Measurements from ENCODE around the gene FOXJ1. TPM values are rescaled to one million over a fixed set of nuclear protein-coding genes. Genes with fewer than 3 reads are reported as not detected.

Gene FOXJ1
- total RNA-seq, 1 donor from 2014 or later = 2.1 TPM

DNA sequence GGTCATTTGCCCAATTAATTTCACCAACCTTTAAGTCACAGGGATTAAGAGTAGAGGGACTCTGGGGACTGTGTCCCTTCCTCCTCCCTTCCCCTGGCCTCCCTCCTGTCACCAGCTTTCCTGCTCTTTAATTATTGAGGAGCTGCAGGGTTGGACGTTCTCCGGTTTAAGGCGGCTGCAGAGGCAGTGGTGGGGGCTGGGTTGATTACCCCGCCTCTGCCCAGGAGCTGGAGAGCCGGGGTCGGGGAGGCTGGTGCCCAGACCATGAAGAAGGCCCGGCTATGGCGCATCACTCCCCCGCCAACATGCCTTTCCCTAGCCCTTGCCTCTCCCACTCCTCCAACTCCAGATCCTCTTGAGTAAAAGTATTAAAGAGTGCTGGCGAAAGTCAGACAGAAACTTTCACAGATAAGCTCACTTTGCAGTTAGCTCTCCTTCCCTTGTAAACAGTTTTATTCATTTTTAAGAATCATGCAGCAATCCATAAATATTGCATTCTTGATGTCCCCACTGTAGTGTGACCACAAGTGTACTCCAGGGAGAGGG is 1.1 kb upstream of the FOXJ1 start:
- H3K27ac Mint-ChIP-seq = peak overlapping the region; percentile 37
- DNase-seq (ENCODE audit: low spot score in 2 of 2, unreplicated experiment in 2 of 2) = no peak
- H3K4me1 Mint-ChIP-seq = peaks cover 47% of the 10 kb centered on the region
- TF ChIP-seq, protein P1, sequence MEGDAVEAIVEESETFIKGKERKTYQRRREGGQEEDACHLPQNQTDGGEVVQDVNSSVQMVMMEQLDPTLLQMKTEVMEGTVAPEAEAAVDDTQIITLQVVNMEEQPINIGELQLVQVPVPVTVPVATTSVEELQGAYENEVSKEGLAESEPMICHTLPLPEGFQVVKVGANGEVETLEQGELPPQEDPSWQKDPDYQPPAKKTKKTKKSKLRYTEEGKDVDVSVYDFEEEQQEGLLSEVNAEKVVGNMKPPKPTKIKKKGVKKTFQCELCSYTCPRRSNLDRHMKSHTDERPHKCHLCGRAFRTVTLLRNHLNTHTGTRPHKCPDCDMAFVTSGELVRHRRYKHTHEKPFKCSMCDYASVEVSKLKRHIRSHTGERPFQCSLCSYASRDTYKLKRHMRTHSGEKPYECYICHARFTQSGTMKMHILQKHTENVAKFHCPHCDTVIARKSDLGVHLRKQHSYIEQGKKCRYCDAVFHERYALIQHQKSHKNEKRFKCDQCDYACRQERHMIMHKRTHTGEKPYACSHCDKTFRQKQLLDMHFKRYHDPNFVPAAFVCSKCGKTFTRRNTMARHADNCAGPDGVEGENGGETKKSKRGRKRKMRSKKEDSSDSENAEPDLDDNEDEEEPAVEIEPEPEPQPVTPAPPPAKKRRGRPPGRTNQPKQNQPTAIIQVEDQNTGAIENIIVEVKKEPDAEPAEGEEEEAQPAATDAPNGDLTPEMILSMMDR (IDR thresholded peaks at IDR 0.05; ENCODE audit: unreplicated experiment) = no peak
- peak overlapping the region; percentile 70 for H3K4me3 Mint-ChIP-seq
- H3K36me3 Mint-ChIP-seq = no peaks in the 10 kb centered on the region
- peaks cover 46% of the 10 kb centered on the region for H3K27me3 Mint-ChIP-seq (ENCODE audit: low read depth)
- no peaks in the 10 kb centered on the region for H3K9me3 Mint-ChIP-seq

DNA sequence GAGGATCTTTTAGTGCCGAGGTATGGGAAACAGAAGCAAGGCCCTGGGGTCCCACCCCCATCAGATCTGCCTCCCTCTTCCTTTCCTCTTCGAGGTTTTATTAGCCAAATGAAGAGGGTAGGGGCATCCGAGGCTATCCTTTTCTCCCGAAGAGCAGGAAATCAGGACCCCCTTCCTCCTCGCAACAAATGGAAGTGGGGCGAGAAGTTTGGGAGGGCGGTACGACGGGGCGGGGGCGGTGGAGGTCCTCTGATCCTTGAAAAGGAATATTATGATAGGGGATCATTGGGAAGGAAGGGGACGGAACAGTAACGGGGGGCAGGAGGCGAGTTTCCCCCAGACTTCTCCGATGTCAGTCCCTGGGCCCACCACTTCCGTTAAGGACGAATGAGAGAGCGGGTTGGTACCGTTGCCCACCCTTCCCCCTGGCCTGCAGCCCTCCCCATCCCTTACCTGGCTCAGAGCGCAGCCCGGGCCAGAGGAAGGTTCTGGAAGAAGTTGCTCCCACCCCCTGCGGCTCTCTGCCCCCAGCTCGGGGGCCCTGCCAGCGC is 309 bp downstream of the FOXJ1 start:
- H3K27ac Mint-ChIP-seq = no peak overlapping the region

DNA sequence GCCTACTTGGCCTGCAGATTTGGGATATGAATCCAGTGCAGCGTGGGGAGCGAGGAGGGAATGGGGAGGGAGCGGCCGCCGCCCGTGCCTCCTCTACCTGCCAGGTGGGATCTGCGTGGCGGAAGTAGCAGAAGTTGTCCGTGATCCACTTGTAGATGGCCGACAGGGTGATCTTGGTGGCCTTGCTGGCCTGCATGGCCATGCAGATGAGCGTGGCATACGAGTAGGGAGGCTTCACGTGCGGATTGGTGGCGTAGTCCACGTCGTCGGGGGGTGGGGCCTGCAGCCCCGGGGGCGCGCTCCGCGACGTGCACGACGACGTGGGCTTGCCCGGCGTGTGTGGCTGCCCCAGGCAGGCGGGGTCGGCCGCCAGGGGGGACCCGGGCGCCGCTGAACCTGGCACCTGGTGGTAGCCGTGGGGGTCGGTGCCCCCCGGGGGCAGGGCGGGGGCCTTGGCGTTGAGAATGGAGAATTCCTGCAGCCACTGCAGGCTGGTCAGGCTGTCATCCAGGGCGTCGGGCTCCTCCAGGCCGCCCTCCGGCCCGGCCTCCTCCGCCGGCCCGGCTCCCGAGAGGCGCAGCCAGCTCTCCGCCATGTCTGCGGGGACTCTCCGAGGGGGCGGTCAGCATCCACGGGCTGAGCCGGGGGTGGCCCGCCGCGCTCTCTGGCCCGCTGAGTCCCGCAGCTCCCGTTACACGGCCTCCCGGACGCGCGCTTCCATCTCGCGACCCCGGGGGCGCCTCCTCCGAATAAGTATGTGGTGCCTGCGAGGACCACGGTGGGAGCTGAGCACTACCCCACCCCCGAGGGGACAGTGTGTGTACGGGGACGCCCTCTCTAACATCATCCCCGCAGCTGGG is 1.0 kb downstream of the FOXJ1 start:
- no peaks in the 10 kb centered on the region for H3K9me3 Mint-ChIP-seq
- DNase-seq (ENCODE audit: low spot score in 2 of 2, unreplicated experiment in 2 of 2) = no peak
- TF ChIP-seq, protein P1 (IDR thresholded peaks at IDR 0.05; ENCODE audit: unreplicated experiment) = no peak
- H3K4me1 Mint-ChIP-seq = peaks cover 60% of the 10 kb centered on the region
- peaks cover 64% of the 10 kb centered on the region for H3K27me3 Mint-ChIP-seq (ENCODE audit: low read depth)
- peak overlapping the region; percentile 43 for H3K27ac Mint-ChIP-seq
- no peaks in the 10 kb centered on the region for H3K36me3 Mint-ChIP-seq
- H3K4me3 Mint-ChIP-seq = peak overlapping the region; percentile 55

More for the DNA sequence above, 309 bp downstream of the FOXJ1 start:
- Mint-ChIP-seq H3K36me3 (no peaks in the 10 kb centered on the region), H3K4me1 (peaks cover 54% of the 10 kb centered on the region), H3K27me3 (ENCODE audit: low read depth) (peaks cover 58% of the 10 kb centered on the region), H3K9me3 (no peaks in the 10 kb centered on the region), H3K4me3 (peak overlapping the region; percentile 55)
- DNase-seq (ENCODE audit: low spot score in 2 of 2, unreplicated experiment in 2 of 2) = no peak
- TF ChIP-seq, protein P1 (IDR thresholded peaks at IDR 0.05; ENCODE audit: unreplicated experiment) = no peak

DNA sequence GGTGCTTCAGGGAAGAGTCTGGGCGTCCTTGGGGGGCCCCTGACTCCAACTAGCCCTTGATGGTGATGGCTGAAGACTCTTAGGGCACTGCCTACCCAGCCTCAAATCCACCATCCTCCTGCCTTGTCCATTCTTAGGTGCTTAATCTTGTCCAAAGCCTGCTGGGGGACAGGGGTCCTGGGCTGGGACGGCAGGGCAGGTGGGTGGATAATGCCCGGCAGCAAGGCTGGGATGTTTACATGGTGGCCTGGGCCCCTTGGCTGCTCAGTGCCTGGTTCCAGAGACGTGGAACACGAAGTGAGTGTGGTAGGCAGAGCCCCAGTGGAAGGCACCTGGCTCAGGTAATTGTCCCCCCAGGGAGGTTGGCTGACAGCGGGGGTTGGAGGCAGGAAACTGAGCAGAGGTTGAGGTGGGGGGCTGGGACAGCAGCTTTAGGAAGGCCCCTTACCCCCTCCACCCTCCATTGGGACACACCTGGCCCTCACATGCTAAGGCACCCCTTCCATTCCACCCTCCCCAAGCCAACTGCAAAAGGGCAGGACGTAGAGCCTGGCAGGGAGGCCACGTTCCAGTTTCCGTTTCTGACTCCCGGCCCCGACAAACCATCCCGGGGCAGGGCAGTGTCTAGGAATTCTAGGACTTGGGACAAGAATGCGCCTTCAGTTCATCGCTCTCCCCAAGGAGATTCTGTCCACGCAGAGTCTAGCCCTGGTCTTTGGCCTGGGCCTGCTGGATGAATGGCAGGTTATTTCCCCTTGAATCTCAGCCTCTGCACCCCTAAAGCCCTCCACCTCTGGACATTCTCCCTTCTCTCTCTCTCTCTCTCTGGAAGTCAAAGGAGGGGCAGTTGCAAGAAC is 1.9 kb downstream of the FOXJ1 start:
- Mint-ChIP-seq H3K27ac (peak overlapping the region; percentile 34), H3K4me3 (peak overlapping the region; percentile 48), H3K4me1 (peaks cover 64% of the 10 kb centered on the region), H3K27me3 (ENCODE audit: low read depth) (peaks cover 71% of the 10 kb centered on the region), H3K9me3 (no peaks in the 10 kb centered on the region), H3K36me3 (no peaks in the 10 kb centered on the region)
- TF ChIP-seq, protein P1 (IDR thresholded peaks at IDR 0.05; ENCODE audit: unreplicated experiment) = no peak
- DNase-seq (ENCODE audit: low spot score in 2 of 2, unreplicated experiment in 2 of 2) = no peak

DNA sequence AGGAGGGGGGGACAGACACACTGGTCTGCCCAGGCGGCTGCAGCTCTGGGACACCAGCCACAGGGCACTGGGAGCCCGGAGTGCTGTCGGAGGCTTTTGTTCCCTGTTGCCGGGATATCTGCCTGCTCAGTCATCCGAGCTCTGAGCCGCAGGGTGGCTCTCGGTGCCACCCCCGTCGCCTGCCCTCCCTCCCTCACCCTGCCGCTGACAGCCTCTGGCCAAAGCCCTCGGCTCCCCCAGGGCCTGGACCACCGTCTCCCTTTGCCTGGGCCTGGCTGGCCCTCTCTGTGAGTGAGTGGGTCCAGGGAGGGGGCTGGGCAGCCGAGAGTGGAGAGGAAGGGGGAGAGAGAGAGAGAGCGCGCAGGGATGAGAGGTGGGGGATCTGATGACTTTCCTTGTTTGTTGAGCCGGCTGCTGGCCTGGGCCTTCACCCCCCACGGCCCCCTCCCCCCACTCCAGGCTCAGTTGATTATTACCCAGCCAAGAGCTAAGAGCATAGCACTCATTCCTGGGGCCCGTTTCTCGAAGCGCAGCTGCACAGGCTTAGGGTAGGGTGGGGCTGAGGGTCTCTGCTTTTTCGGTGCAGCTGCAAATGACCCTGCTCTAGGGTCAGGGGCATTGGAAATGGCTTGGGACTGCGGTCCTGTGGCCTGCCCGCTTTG is 2.7 kb downstream of the FOXJ1 start:
- Mint-ChIP-seq H3K36me3 (no peaks in the 10 kb centered on the region), H3K4me3 (peak overlapping the region; percentile 39), H3K27me3 (ENCODE audit: low read depth) (peaks cover 78% of the 10 kb centered on the region), H3K9me3 (no peaks in the 10 kb centered on the region), H3K27ac (peak overlapping the region; percentile 34), H3K4me1 (peaks cover 65% of the 10 kb centered on the region)
- TF ChIP-seq, protein P1 (IDR thresholded peaks at IDR 0.05; ENCODE audit: unreplicated experiment) = no peak
- DNase-seq (ENCODE audit: low spot score in 2 of 2, unreplicated experiment in 2 of 2) = no peak

Measured in mesothelial cell of epicardium (in vitro differentiated cells).